A549 (cell line): ENCODE data around the gene PDGFC.

Experiments used
- BHLHE40 ChIP-seq: IDR thresholded peaks from 2 replicates; pipeline ENCODE4 v1.6.1; 2012; ENCODE audit warnings: low read depth, low read length, inconsistent platforms
- CHD4 ChIP-seq: fragments of 200-600 bp; sonication (generic); IDR thresholded peaks from 2 replicates; pipeline ENCODE4 v1.6.1; 2016; ENCODE audit warnings: antibody characterized with exemption, mild to moderate bottlenecking, borderline replicate concordance
- CTCF ChIP-seq: fragments of >200 bp; sonication (Bioruptor Twin); formaldehyde crosslinking; IDR thresholded peaks from 3 replicates; pipeline ENCODE4 v1.5.1; 2016
- E2F6 ChIP-seq: IDR thresholded peaks from 2 replicates; pipeline ENCODE4 v1.6.1; 2012; ENCODE audit warnings: low read depth, borderline replicate concordance
- EP300 ChIP-seq, 2 experiments: fragments of >200 bp; sonication (Bioruptor Twin); formaldehyde crosslinking; IDR thresholded peaks; 2 replicates in 1 of 2; 3 replicates in 1 of 2; pipeline ENCODE4 v1.6.1; 2016 to 2017
- FOSL2 ChIP-seq, 2 experiments: fragments of 450-650 bp in 1 of 2; fragments of >200 bp in 1 of 2; sonication (Bioruptor Twin) in 1 of 2; formaldehyde crosslinking; IDR thresholded peaks; 2 replicates each; pipeline versions ENCODE4 v1.5.0 to v1.6.1; 2016 to 2020; ENCODE audit warnings: mild to moderate bottlenecking in 1 of 2, moderate library complexity in 1 of 2
- MAZ ChIP-seq: fragments of 150-350 bp; IDR thresholded peaks from 2 replicates; pipeline ENCODE4 v1.6.1; 2014; ENCODE audit warnings: antibody characterized with exemption, low read depth, low read length, borderline replicate concordance
- MYC ChIP-seq: IDR thresholded peaks from 2 replicates; pipeline ENCODE4 v1.6.1; 2012; ENCODE audit warnings: mild to moderate bottlenecking, inconsistent platforms, low read length, improper control_type of control experiment, borderline replicate concordance
- POLR2A ChIP-seq: IDR thresholded peaks from 2 replicates; pipeline ENCODE4 v1.6.1; 2012; ENCODE audit warnings: mild to moderate bottlenecking, low read length
- RAD21 ChIP-seq, 2 experiments: fragments of >200 bp in 1 of 2; sonication (Bioruptor Twin) in 1 of 2; formaldehyde crosslinking in 1 of 2; IDR thresholded peaks in 1 of 2; conservative IDR thresholded peaks in 1 of 2; 2 replicates in 1 of 2; 3 replicates in 1 of 2; pipeline ENCODE4 v1.6.1; 2012 to 2018; ENCODE audit warnings: inconsistent platforms in 1 of 2
- ZSCAN20 ChIP-seq: fragments of 250-450 bp; sonication (Bioruptor Pico); IDR thresholded peaks from 2 replicates; pipeline ENCODE4 v1.8.0; 2022; ENCODE audit warnings: mild to moderate bottlenecking, moderate library complexity

- no peak for TF ChIP-seq CTCF
- TF ChIP-seq BHLHE40, result no peak
- no peak for TF ChIP-seq MAZ
- no peak for TF ChIP-seq ZSCAN20 (CRISPR knock-in tag)
- no peak for TF ChIP-seq CHD4
- TF ChIP-seq RAD21 (conservative IDR thresholded peaks at IDR 0.05 in 1 of 2, IDR thresholded peaks at IDR 0.05 in 1 of 2), result no peak
- TF ChIP-seq E2F6, result no peak
- TF ChIP-seq POLR2A, result no peak
- TF ChIP-seq FOSL2 (IDR thresholded peaks at IDR 0.05), result no peak
- TF ChIP-seq FOSL2 (CRISPR knock-in tag; IDR thresholded peaks at IDR 0.05), result no peak
- TF ChIP-seq EP300 (IDR thresholded peaks at IDR 0.05), result no peak
- no peak for TF ChIP-seq MYC
These were observed 2.7 kb upstream of the PDGFC start for GRCh38 chr4:156974264-156974663.
